SU-DHL-6 (cell line): Measurements from ENCODE around the gene SDCBP2.

Experiments
- H2AFZ ChIP-seq: fragments of 200-600 bp; sonication (generic); 2 replicates; pipeline ENCODE4 v1.6.1; 2014; ENCODE audit warnings: low read depth, mild to moderate bottlenecking, moderate library complexity, mixed read lengths, antibody characterized with exemption, low read length; ENCODE audit not compliant: severe bottlenecking
- H3F3A ChIP-seq: fragments of 200-600 bp; shearing (Covaris generic); 2 replicates; pipeline ENCODE4 v1.6.0; 2016; ENCODE audit warnings: antibody characterized with exemption, mild to moderate bottlenecking; ENCODE audit not compliant: insufficient read depth
- H3K27ac ChIP-seq: fragments of 200-600 bp; sonication (generic); 2 replicates; pipeline ENCODE4 v1.5.1; 2016; ENCODE audit warnings: low read depth, mild to moderate bottlenecking, low read length, moderate library complexity, mixed read lengths
- H3K27me3 ChIP-seq: fragments of 200-600 bp; sonication (generic), shearing (Covaris generic); 2 replicates; pipeline ENCODE4 v1.6.0; 2014; ENCODE audit warnings: mild to moderate bottlenecking, low read length
- H3K36me3 ChIP-seq: fragments of 200-600 bp; sonication (generic); 2 replicates; pipeline ENCODE4 v1.6.1; 2014; ENCODE audit warnings: mild to moderate bottlenecking, low read length, mixed read lengths
- H3K4me2 ChIP-seq: fragments of 300-600, 200-600 bp; shearing (Covaris generic), sonication (generic); 2 replicates; pipeline ENCODE4 v1.6.0; 2014; ENCODE audit warnings: low read length, low read depth, mild to moderate bottlenecking; ENCODE audit not compliant: poor library complexity, severe bottlenecking
- H3K4me3 ChIP-seq: fragments of 200-600 bp; sonication (generic); 2 replicates; pipeline ENCODE4 v1.5.1; 2014; ENCODE audit warnings: antibody characterized with exemption, low read length, mild to moderate bottlenecking, mixed read lengths; ENCODE audit not compliant: insufficient read depth, poor library complexity, severe bottlenecking
- H3K79me2 ChIP-seq: fragments of 200-600 bp; sonication (generic); 2 replicates; pipeline ENCODE4 v1.6.1; 2014; ENCODE audit warnings: mild to moderate bottlenecking, low read length, moderate library complexity; ENCODE audit not compliant: insufficient read depth
- H3K9ac ChIP-seq: fragments of 200-600 bp; sonication (generic); 2 replicates; pipeline ENCODE4 v1.7.0; 2014; ENCODE audit warnings: mild to moderate bottlenecking, low read length
- H3K9me2 ChIP-seq: fragments of 200-600 bp; sonication (generic); replicated peaks from 2 replicates; pipeline ENCODE4 v1.6.1; 2014; ENCODE audit warnings: low read length; ENCODE audit not compliant: insufficient read depth
- H3K9me3 ChIP-seq: fragments of 200-600 bp; sonication (generic); 2 replicates; pipeline ENCODE4 v1.6.1; 2014; ENCODE audit warnings: low read length, mixed read lengths; ENCODE audit not compliant: insufficient read depth
- H4K20me1 ChIP-seq: fragments of 200-600 bp; sonication (generic); 2 replicates; pipeline ENCODE4 v1.6.1; 2014; ENCODE audit warnings: low read depth, mild to moderate bottlenecking, antibody characterized with exemption, low read length, moderate library complexity, mixed read lengths
- EZH2phosphoT487 ChIP-seq: fragments of 200-600 bp; sonication (generic), shearing (Covaris generic); conservative IDR thresholded peaks from 2 replicates; pipeline ENCODE4 v1.6.1; 2018; ENCODE audit warnings: mild to moderate bottlenecking, antibody characterized with exemption, low read length, moderate library complexity, mixed read lengths
- TF ChIP-seq, protein P1 (sequence below): fragments of 200-600 bp; sonication (generic); IDR thresholded peaks from one replicate; pipeline ENCODE4 v1.5.1; 2017; ENCODE audit warnings: antibody characterized with exemption, mild to moderate bottlenecking, low read length, moderate library complexity; ENCODE audit not compliant: insufficient read depth, poor library complexity, severe bottlenecking

The SDCBP2 gene

DNA sequence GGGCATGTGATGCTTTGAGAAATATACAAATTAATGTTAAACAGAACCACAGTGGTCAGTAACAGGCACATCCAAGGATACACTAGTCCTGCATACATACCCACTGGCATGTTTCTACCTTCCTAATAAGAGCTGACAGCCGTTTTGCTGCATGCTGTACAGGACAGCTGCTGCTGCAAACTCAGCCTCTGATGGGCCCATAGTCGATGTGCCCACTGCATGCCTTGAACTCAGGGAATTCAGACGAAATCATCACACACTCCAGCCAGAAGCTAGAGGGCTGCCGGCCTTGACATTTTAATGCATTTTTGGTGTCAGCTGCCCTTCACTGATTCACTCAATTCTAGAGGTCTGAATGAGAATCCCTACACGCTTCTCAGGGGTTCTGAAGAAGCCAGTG is 34.6 kb upstream of the SDCBP2 start:
- no peaks in the 10 kb centered on the region for H3K27me3 ChIP-seq
- no peak overlapping the region for H3K27ac ChIP-seq
- no peak overlapping the region for H3K9ac ChIP-seq
- 0 out of 2 replicates have a peak, but pooled peaks cover 6% of the 10 kb centered on the region for H3K36me3 ChIP-seq
- TF ChIP-seq, protein P1, sequence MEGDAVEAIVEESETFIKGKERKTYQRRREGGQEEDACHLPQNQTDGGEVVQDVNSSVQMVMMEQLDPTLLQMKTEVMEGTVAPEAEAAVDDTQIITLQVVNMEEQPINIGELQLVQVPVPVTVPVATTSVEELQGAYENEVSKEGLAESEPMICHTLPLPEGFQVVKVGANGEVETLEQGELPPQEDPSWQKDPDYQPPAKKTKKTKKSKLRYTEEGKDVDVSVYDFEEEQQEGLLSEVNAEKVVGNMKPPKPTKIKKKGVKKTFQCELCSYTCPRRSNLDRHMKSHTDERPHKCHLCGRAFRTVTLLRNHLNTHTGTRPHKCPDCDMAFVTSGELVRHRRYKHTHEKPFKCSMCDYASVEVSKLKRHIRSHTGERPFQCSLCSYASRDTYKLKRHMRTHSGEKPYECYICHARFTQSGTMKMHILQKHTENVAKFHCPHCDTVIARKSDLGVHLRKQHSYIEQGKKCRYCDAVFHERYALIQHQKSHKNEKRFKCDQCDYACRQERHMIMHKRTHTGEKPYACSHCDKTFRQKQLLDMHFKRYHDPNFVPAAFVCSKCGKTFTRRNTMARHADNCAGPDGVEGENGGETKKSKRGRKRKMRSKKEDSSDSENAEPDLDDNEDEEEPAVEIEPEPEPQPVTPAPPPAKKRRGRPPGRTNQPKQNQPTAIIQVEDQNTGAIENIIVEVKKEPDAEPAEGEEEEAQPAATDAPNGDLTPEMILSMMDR = no peak
- no peak for TF ChIP-seq EZH2phosphoT487
- no peak overlapping the region for H2AFZ ChIP-seq
- no peaks in the 10 kb centered on the region for H3K9me2 ChIP-seq
- no peak overlapping the region for H3K4me3 ChIP-seq
- H3K4me2 ChIP-seq = no peak overlapping the region
- no peaks in the 10 kb centered on the region for H3K9me3 ChIP-seq
- no peaks in the 10 kb centered on the region for H3F3A ChIP-seq
- H4K20me1 ChIP-seq = no peaks in the 10 kb centered on the region
- H3K79me2 ChIP-seq = no peaks in the 10 kb centered on the region

DNA sequence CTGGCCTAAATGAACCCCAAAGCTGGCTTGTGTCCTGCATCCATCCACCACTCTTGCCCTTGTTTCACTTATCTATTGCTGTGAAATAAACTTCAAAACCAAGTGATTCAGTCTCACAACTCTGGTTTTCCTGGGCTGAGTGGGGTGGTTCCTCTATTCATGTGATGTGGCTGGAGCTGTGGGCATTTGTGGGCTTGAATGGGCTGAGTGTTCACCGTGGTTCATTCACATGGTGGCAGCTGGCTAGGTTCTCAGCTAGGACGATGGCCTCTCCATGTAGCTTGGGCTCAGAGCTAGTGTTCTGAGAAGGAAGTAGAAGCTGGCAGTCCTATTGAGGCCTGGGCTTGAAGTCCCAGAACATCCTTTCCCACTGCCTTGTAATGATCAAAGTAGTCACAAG is 33.5 kb upstream of the SDCBP2 start:
- Histone ChIP-seq H3K27me3 (no peaks in the 10 kb centered on the region), H2AFZ (no peak overlapping the region), H3K9me2 (no peaks in the 10 kb centered on the region), H4K20me1 (no peaks in the 10 kb centered on the region), H3K9me3 (no peaks in the 10 kb centered on the region), H3K36me3 (0 out of 2 replicates have a peak, but pooled peaks cover 6% of the 10 kb centered on the region), H3F3A (no peaks in the 10 kb centered on the region), H3K4me2 (no peak overlapping the region), H3K27ac (no peak overlapping the region), H3K9ac (no peak overlapping the region), H3K79me2 (peaks cover 7% of the 10 kb centered on the region; the same call in 1 of the 2 replicates), H3K4me3 (no peak overlapping the region)
- TF ChIP-seq EZH2phosphoT487 = no peak
- TF ChIP-seq, protein P1 = no peak

DNA sequence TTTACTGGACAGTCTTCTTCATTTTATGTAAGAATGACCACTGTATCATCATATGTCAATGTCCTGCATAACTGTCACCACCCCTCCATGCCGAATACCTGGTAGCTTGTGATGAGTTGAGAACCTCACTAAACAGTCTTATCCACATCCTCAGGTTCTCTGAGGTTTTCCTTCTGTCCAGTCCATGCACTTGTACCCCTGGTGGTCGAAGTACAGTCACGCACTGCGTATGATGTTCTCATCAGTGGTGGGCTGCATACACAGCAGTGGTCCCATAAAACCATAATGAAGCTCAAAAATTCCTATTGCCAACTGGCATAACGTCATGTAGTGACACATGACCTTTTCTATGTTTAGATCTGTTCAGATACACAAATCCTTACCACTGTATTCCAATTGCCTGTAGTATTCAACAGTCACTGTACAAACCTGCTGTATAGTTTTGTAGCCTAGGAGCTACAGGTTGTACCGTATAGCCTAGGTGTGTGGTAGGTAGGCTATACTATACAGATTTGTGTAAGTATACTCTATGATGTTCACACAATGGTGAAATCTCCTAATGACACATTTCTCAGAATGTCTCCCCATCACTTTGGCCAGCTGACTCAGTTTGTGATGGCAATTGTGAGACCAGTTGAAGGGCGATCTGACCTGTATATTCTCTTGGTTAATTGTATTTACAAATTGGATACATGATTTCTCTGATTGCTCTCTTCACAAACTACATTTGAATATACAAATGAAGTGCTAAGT is 31.3 kb upstream of the SDCBP2 start:
- H3K36me3 ChIP-seq = 0 out of 2 replicates have a peak, but pooled peaks cover 6% of the 10 kb centered on the region
- H3K9me3 ChIP-seq = no peaks in the 10 kb centered on the region
- H3K79me2 ChIP-seq = peaks cover 8% of the 10 kb centered on the region; the same call in 1 of the 2 replicates

More for the DNA sequence above, 31.3 kb upstream of the SDCBP2 start:
- H3K9ac ChIP-seq = no peak overlapping the region
- H3F3A ChIP-seq = no peaks in the 10 kb centered on the region
- H3K27ac ChIP-seq = no peak overlapping the region
- H3K9me2 ChIP-seq = no peaks in the 10 kb centered on the region
- no peaks in the 10 kb centered on the region for H3K27me3 ChIP-seq
- H4K20me1 ChIP-seq = no peaks in the 10 kb centered on the region
- no peak overlapping the region for H3K4me2 ChIP-seq
- TF ChIP-seq, protein P1 = no peak
- no peak for TF ChIP-seq EZH2phosphoT487
- no peak overlapping the region for H2AFZ ChIP-seq
- no peak overlapping the region for H3K4me3 ChIP-seq
